Measurements from ENCODE around the gene LCE1E.

Gene LCE1E

GRCh38 chr1:152783095-152783494 is 3.0 kb upstream of the LCE1E start:
- DNase-seq, result no peak

- DNase-seq, result no peak
Measured at GRCh38 chr1:152795686-152796085, 9.6 kb downstream of the LCE1E start.

- DNase-seq, result no peak
Measured at GRCh38 chr1:152796421-152796820, 10.4 kb downstream of the LCE1E start, which contains the start of gene LCE1D. Gene LCE1D, plus strand, starts transcription at chr1:152796721. Its CDS starts 1,074 bp downstream, at chr1:152797795.

- no peak for DNase-seq
Measured at GRCh38 chr1:152801333-152801732, 15.3 kb downstream of the LCE1E start.

- no peak for DNase-seq
Measured at GRCh38 chr1:152806576-152806975, 20.5 kb downstream of the LCE1E start, which contains the start of gene LCE1C. Gene LCE1C, minus strand, starts transcription at chr1:152806651. Its CDS starts 1,173 bp downstream, at chr1:152805478.

- DNase-seq, result no peak
Measured at GRCh38 chr1:152811050-152811449, 25.0 kb downstream of the LCE1E start.

- no peak for DNase-seq
Measured at GRCh38 chr1:152811671-152812070, 25.6 kb downstream of the LCE1E start, which contains the start of gene LCE1B. Gene LCE1B, plus strand, starts transcription at chr1:152811971. Its CDS starts 476 bp downstream, at chr1:152812447.

- no peak for DNase-seq
Measured at GRCh38 chr1:152817309-152817708, 31.3 kb downstream of the LCE1E start.

GRCh38 chr1:152823294-152823693 is 37.2 kb downstream of the LCE1E start:
- DNase-seq, result no peak

GRCh38 chr1:152824964-152825363 is 38.9 kb downstream of the LCE1E start:
- no peak for DNase-seq

- no peak for DNase-seq
Measured at GRCh38 chr1:152827173-152827572, 41.1 kb downstream of the LCE1E start, which contains the start of gene LCE1A. Gene LCE1A, plus strand, starts transcription at chr1:152827473. Its CDS starts 0 bp downstream, at chr1:152827473.

GRCh38 chr1:152836870-152837269 is 50.8 kb downstream of the LCE1E start:
- no peak for DNase-seq

Measured in activated CD4-positive, CD25-positive, alpha-beta regulatory T cell (primary cell).